OCI-M2 (cell line): Measurements from ENCODE around the gene TELO2.

ENCODE experiments used
- DNase-seq: peaks from one replicate; lab custom pipeline; 2025; ENCODE audit not compliant: unreplicated experiment; lab: John Stamatoyannopoulos, UW

Gene TELO2

DNA sequence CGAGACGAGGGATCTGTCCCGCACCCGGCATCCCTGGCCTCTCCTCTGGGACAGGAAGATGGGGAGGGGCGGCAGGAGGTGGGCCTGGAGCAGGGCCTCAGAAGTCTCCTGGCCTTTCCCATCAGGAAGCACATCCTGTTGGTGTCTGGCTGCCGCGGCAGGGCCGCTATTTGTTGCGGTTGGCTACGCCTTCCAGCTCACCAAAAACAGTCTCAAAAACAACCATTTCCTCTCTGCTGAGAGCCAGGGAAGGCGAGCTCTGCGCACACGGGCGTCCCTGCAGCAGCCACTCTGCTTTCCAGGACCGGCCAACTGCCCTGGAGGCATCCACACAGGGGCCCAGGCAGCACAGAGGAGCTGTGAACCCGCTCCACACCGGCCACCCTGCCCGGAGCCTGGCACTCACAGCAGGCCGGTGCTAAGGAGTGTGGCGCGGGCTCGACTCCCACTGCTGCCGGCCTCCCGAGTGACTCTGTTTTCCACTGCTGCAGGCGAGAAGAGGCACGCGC is 40.3 kb downstream of the TELO2 start, which contains the start of gene TMEM204:
TSS of gene TMEM204 (plus strand) at position 224 of the 509 bp plus-strand sequence. CDS start 610 bp downstream, outside the sequence.
- no peak for DNase-seq

DNA sequence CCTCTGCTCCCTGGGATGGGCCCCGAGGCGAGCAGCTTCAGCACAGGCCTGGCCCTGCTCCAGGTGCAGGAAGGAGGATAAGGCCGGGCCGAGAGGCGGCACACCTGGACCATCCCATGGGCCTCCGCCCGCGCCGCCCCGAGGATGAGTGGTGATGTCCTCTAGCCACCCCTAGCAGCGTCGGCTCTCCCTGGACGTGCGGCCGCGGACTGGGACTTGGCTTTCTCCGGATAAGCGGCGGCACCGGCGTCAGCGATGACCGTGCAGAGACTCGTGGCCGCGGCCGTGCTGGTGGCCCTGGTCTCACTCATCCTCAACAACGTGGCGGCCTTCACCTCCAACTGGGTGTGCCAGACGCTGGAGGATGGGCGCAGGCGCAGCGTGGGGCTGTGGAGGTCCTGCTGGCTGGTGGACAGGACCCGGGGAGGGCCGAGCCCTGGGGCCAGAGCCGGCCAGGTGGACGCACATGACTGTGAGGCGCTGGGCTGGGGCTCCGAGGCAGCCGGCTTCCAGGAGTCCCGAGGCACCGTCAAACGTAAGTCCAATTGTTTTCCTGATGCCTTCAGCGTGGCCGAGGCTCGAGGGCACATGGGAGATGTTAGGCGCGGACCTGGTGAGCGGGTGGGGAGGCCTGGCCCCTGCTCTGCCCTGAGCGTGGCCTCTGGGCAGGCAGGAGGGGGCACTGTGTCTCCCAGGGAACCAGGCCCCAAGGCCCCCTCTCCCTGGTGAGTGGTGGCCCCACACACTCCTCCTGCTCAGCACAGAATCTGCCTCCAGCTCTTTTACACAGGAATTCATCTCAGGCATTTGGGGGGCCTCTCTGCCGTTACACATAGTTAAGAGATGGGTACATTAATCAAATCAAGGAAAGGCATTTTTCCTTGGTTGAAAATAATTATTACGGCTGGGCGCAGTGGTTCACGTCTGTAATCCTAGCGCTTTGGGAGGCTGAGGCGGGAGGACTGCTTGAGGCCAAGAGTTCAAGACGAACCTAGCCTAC is 41.2 kb downstream of the TELO2 start:
- no peak for DNase-seq

DNA sequence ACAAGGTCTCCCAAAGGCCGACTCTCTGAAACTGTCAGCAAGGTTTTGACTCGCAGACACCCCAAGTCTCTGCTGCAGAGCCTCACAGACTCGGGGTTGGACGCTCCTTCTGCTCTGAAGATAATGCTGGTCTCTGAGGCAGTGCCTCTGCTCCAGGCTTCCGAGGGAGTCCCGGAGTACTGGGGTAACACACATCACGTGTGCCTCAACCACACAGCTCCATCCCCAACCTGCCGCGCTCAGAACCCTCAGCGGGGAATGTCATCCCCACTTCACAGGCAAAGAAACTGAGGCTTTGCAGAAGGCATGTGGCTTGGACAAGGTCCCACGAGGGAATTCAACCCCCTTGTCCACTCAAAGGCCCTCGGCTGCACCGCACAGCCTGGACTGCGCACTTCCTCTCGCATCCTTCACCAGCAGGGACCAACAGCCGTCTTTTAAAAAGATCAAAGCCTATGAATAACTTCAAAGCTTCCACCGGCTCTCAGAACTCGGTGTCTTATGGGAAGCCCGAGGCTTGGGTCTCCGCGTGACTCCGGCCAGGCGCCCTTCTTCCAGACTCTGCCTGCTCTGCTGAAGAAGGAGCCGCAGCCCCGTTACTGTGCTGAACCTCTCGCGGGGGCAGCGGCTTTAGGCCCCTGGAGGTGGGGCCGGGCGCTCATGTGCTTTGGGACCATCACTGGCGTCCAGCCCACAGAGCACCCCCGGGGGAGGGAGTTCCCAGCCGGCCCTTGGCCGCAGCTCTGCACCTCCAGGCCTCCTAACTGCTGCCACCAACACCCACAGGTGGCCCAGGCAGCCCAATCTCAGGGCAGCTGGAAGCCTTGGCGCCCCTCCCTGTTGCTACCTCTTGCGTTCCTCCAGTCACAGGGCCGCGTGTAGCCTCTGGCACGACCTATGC is 42.5 kb downstream of the TELO2 start:
- DNase-seq, result no peak

DNA sequence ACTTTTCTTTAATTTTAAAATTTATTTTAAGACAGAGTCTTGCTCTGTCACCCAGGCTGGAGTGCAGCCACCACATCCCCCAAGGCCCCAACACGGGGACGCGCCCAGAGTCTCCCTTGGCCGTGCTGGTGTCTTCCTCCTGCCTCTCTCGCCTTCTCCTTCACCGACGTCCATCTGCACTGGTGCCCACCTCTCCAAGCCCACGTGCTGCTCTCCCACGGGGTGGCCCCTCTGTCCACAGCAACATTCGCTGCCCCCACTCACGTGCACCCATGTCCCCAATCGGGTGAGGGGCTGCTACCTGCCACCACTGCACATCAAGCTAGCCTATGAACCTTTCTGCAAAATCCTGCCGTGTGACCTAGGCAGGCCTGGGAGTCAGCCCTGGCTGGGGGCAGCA is 43.4 kb downstream of the TELO2 start:
- no peak for DNase-seq

DNA sequence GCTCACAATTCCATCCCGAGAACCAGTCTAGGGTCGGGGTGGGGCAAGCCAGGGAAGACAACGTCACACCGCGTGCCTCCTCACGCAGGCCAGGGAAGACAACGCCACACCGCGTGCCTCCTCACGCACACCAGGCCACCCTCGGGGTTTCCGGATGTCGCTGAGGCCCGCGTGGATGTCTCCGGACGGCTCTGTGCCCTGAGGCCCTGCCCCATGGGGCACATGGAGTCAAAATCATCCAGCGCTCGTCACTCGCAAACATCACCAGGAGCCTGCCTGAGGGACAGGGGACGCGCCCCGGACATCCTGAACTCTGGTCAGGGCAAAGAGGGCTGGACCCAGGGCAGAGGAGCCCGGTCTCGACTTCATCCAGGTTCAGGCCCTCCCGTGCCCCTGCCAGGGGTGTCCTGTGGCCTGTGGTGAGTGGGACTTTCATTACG is 44.0 kb downstream of the TELO2 start:
- DNase-seq, result no peak

DNA sequence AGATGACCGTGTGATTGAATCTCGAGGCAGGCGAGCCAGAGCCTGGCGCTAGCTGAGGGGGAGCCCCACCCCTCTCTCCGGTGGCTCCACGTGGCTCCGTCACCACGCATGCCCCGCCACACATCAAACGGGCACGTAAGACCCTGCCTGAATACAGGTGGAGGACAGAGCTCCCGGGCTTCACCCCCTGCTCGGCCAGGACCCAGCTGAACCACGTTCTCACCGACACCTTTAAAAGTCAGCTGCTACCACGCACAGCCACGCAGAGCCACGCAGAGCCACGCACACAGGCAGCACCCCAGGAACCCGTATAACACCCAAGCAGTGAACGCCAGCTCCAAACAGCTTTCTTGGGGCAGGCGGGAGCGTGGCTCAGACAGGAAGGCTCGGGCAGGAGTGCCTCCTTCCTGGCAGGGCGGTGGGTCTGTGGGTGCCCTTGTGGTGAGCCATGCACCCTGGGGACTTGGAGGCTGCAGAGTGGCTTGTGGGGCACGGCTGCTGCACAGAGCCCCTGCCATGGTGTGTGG is 44.7 kb downstream of the TELO2 start:
- DNase-seq, result no peak

DNA sequence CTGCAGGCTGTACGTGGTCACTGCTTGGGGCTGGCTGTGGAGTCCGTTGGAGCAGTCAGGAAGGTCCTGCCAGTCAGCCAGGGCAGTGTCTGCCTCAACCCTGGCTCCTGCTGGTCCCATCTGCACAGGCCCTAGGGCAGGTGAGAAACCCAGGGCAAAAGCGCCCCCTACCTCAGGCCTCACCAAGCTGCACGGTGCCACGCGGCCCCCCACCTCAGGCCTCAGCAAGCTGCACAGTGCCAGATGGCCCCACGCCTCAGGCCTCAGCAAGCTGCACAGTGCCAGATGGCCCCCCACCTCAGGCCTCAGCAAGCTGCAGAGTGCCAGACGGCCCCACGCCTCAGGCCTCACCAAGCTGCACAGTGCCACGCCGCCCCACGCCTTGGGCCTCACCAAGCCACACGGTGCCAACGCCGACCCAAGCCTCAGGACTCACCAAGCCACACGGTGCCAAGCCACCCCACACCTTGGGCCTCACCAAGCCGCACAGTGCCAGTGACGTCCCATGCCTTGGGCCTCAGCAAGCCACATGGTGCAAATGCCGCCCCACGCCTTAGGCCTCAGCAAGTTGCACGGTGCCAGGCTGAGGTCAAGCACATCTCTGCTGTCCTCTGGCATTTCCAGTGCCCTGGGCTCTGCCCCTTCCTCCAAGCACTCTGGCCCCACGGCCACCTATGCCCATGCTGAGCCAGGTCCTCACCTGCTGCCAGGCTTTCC is 45.8 kb downstream of the TELO2 start:
- DNase-seq, result no peak

DNA sequence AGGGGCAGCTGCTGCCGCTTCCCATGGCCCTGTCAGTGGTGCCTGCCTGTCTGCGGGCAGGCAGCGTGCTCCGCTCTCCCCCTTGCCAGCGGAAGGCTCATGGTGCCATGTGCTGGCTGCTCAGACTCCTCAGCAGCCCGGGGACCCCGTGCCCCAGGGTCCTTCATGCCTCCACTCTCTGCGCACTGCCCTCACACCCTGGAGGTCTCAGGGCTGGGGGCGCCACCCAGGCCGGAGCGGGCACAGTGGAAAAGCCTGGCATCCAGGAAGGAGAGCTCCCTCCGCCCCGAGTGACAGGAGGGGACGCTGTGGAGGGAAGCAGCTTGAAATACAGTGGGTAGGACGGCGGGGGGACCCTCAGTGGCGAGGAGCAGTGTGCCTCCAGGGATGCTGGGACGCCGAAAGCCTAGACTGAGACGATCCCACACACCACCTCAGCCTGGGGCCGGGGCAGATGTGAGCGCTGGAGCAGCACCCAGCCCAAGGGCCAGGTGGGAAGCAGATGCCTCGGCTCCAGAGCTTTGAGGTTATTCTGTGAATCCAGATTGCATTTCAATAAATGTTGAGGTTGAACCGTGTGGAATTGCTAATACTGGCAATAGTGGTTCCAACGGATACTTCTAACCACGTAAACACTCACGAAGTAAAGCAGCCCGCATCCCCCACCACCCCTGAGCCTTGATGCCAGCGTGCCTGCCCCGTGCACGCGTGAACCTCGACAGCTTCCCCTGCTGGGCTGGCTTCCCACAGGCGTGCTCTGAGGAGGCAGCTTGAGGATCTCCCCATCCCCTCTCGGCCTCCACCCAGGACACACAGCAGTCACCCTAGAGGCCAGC is 46.8 kb downstream of the TELO2 start:
- no peak for DNase-seq

DNA sequence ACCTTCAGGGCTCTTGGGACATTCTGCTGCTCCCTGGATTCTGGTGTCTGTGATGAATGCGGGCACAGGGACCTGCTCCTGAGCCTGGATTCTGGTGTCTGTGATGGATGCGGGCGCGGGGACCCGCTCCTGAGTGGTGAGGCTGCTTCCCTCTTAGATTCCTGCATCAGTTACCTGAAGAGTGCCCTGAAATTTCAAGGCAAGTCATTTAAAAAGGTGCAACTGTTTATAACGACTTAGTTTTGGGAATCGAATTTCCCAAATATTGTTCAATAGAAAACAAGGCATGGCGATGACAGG is 47.3 kb downstream of the TELO2 start:
- DNase-seq, result no peak

DNA sequence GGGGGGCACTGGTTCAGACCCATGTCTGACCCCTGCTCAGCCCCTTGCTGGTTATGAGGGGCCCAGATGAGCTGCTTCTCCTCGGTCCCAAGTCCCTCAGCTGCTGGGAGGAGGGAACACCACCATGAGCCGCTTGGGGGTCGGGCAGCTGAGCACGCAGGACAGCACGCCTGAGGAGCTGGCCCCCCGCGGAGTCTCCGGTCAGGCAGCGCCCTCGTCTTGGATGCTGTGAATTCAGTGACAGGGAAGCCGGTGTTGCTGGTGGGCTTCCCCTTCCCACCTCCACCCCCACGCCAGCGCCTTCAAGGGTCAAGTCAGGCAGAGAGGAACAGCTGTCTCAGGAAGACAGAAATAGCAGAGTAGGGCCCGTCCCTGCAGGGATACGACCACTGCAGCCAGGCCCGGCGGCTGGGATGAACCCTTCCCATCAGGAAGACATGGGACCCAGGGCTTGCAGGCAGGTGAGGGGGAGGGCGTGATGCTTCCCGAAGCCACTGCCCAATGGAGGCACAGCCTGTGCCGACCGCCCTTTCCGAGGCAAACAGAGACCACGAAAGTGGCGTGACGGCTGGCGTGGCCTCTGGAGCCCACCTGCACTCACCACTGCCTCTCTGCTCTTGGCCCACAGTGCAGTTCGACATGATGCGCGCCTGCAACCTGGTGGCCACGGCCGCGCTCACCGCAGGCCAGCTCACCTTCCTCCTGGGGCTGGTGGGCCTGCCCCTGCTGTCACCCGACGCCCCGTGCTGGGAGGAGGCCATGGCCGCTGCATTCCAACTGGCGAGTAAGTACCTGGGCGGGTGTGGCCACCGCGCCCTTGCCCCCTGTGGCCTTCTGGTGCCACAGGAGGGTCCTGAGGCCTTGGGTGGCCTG is 48.4 kb downstream of the TELO2 start:
- DNase-seq, result no peak

DNA sequence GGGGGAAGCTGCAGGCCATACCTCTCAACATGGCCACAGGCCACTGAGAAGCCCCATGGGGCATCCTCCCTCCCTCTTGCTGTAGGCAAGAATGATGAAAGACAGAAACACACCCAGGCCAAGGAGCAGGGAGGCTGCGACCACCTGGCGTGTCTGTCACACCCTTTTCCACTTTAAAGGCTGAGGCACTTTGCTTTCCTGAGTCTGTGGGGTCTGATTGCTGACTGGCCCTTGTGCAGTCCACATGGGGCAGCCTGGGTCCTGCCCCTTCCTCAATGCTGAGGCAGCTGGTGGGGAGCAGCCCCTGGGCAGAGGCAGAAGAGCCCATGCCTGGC is 49.0 kb downstream of the TELO2 start:
- DNase-seq, result no peak

DNA sequence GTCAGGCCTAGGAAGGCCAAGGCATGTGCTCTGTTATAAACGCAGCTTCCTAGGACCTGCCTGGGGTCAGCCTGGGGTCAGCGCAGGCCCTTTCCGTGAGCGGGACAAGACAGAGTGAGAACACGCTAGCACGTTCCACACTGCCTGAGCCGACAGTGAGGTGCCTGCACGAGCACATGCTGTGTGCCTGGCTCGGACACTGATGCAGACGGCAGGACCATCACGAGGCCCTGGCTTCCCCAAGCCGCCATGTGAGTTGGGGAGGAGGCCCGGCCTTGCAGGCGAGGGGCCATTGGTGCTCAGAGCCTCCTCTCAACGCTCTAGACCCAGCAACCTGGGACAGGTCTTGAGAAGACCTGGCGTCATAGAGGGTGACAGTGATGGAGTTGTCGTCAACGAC is 49.4 kb downstream of the TELO2 start:
- no peak for DNase-seq

DNA sequence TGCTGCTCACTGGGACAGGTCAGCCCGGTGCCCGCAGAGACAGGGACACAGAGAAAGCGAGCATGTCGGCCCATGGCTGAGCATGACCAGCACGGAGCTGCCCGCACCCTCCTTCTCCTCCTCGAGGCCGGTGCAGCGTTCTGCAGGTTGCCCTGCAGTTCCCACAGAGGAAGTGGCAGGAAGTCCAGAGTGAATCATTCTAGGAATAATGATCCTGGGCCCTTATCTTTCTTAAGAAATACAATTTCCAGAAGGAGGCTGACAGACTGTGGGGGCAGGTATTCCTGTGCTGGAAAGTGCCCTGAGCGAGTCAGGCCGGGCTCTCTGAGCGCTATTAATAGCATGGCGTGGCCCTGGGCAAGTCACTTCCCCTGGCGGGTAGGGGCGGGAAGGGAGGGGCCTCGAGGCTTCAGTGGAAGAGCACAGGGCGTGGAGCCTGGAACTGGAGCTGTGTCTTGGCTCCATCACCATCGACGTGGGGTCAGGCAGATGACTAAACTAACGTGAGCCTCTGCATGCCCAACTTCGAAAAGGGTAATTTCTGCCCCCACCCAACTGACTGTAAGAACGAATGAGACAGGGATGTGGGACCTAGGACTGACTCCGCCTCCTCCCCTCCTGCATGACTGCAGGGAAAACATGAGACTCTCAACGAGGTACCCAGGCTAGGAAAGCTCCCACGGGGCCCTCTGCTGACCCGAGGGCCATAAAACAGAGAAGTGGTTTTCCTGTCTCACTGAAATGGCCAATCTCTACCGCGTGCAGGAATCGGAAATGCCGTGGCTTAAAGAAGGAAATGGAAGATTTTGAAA is 50.1 kb downstream of the TELO2 start:
- DNase-seq, result no peak

DNA sequence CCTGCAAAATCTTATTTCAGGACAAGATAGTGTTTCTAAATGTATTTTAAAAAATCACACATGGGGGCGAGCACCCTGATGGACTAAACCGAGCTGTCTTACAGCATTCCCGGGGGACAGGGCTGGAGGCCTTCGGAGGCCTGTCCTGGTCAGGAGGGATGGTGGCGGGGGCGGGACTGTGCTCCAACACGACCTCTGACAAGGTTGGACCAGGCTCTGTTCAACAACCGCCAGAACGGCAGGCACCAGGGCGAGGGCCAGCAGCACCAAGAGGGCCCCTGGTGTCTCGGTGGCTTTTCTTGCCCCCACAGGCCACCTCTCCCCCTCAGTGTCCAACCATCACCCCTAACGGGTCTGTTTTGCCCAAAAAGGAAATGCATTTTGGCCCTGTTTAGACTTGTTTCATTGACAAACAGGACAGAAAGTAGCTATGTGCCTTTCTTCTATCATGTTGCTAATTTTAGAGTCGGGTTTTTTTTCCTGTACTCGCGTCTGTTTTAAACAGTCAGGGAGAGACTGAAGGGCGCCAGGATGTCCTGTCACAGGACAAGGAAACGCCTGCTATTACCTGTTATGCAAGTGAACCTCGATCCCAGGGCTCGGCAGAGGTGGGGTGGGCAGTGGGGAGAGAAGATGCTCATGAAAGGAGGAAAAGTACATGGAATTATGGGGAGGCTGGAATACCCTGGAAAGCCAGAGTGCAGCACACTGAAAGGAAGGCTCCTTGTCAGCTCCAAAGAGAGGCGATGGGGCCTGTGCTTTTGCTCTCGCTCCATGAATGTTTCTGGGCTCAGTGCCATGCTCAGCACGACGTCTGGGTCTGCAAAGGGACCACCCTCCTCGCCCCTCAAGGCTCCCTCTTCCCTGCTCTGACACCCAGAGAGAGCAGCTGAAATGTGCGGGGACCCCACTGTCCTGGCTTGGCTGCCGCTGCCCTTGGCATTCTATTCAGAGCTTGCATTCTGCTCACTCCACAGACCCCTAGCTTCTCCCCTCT is 52.2 kb downstream of the TELO2 start:
- DNase-seq, result no peak

DNA sequence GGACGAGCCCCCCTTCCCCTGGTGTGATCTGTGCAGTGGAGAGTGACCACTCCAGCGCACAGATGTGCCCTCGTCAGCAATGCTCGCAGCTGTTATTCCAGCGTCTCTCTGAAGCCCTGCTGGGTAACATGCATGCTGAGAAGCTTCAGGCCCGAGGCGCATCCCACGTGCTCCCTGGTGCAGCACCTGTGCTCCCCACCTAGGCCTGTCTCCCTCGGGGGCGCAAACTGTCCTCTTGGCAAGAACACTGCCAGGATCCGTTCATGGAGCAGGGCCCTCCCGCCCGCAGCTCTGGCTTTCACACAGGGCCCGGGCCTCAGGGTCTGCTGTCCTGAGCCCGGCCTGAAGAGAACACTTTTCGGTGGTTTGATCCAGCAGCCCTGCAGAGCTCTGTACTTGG is 53.3 kb downstream of the TELO2 start:
- DNase-seq, result no peak

DNA sequence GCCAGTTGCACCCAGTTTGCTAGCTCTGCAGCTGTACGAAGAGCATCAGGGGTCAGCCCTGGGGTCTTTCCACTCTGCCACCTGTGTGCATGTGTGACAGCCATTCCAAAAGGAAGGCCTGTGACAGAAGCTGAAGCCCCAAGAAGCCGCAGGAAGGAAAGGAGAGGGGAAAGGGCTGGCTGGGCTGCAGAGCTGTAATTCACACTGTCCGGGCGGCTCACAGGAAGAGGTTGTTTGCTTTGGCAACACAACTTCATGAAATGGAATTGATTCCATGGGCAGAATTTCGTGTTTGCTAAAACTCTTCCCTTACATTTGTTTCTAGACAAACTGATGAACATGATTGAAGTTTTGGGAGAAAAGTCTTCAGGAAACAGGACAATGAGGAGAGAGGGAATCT is 55.1 kb downstream of the TELO2 start:
- DNase-seq, result no peak

DNA sequence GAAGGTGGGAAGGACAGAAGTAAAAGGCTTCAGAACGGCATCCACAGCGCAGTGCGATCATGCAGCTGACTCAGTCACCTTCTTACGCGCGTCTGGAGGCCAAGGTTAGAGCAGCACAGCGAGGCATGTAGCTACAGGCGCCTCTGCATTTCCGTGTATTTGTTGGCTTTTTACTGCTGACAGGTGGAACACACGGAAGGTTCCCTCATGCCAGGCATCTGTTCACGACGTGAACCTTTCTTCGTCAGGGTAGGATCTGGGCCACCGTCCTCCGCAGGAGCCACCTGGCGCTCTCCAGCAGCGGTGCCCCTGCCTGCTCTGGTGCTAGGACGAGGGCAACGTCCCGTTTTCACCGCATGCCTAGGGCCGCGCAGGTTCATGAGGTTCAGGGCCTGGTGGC is 55.6 kb downstream of the TELO2 start:
- no peak for DNase-seq
